ENCODE data around the gene HERPUD1. TPM values are rescaled to one million over a fixed set of nuclear protein-coding genes. Genes with fewer than 3 reads are reported as not detected.

HERPUD1 gene, protein sequence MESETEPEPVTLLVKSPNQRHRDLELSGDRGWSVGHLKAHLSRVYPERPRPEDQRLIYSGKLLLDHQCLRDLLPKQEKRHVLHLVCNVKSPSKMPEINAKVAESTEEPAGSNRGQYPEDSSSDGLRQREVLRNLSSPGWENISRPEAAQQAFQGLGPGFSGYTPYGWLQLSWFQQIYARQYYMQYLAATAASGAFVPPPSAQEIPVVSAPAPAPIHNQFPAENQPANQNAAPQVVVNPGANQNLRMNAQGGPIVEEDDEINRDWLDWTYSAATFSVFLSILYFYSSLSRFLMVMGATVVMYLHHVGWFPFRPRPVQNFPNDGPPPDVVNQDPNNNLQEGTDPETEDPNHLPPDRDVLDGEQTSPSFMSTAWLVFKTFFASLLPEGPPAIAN
- 10 to 100 TPM; 69.5 to 80.6 TPM for total RNA-seq

DNA sequence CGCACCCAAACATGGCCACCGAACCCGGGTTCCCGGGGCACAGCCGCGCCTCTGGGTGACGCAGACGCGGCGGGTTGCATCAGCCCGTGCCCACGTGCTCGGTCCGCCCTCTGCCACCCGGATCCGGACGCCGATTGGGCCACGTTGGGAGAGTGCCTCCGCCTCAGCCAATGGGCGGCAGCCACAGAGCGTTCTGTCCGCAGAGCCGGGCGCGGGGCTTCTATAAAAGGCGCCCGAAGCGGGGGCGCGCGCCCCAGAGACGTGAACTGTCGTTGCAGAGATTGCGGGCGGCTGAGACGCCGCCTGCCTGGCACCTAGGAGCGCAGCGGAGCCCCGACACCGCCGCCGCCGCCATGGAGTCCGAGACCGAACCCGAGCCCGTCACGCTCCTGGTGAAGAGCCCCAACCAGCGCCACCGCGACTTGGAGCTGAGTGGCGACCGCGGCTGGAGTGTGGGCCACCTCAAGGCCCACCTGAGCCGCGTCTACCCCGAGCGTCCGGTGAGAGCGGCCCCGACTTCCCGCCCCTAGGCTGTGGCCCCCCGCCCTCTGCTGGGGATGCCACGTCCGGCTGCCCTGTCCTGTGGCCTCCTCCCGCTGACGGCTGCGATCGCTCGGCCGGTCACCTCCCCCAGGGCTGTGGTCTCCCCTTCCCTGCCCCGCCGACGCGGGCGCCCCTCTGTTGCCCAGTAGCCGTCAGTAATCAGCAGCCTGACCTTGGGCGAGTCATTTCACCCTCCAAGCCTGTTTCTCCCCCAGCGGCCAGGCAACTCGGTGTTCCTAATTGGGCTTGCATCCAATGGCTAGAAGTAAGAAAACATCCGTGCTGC lies at the start of gene HERPUD1:
HERPUD1 (plus strand) TSS at position 251 of the 829 bp plus-strand sequence; CDS start at position 354, 103 bp downstream.

DNA sequence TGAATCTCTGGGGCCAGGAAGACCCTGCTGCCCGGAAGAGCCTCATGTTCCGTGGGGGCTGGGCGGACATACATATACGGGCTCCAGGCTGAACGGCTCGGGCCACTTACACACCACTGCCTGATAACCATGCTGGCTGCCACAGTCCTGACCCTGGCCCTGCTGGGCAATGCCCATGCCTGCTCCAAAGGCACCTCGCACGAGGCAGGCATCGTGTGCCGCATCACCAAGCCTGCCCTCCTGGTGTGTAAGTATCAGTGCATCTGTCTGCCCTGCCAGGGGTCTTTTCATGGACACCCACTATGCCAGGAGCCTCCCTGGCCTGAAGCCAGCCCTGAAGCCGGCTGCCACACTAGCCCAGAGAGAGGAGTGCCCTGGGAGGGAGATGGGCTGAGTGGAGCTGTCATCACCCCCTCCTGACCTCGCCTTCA lies 29.9 kb downstream of the HERPUD1 start, which contains the start of gene CETP:
CETP (plus strand) TSS at position 100 of the 431 bp plus-strand sequence; CDS start at position 130, 30 bp downstream.

DNA sequence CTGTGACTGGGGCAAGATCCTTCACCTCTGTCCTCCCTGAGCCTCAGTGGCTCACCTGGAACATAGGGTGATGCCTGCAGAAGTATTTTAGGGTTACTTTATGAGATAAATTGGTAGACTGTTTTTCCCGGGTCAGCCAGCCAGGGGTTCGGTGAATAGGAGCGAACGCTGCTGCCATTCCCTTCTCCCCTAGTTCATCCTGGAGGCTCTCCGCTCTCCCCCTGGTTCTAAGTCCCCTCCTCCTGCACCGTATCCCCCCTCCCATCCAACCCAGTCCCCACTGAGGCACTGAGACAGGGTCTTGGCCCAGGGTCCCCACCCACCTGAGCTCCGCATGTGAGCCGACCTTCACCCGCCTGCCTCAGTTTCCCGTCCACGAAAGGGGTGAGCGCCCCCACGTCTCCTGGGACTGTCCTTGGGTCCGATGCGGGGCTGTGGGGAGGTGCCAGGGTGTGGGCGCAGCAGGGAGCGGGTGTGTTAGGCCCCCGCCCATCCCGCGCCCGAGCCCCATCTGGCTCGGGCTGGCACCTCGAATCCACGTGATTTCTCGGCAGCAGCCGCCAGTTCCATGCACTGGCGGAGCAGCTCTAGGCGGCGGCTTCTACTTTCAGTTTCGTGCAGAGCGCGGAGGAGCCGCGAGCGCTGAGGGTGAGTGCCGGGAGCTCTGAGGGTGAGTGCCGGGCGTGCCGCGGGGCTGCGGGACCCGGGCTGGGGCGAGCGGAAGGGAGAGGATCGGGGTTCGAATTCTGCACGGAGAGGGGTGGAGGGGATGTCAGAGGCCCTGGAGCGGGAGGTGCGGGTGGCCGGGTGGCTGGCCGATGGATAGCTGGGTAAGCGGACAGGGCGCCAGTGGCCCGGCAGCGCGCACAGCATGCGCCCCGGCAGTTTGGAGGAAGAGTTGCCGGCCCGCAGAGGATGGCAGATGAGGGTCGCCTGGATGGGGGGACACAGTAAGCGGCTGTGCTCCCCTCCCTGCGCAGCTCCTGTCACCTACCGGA lies 57.3 kb downstream of the HERPUD1 start, which contains the start of gene NLRC5:
NLRC5 (plus strand) TSS at position 610 of the 998 bp plus-strand sequence. CDS start 31,156 bp downstream, outside the sequence.

Other genes starting within 250 kb of the HERPUD1 start
- gene MT1X, start 249.7 kb upstream of the HERPUD1 start, total RNA-seq = 100 to 1,000 TPM; 131 to 136 TPM
- gene NUP93, start 202.0 kb upstream of the HERPUD1 start, total RNA-seq = 100 to 1,000 TPM; 122 to 149 TPM
- gene SLC12A3, start 66.9 kb upstream of the HERPUD1 start, total RNA-seq = not detected
- gene CETP, start 29.8 kb downstream of the HERPUD1 start, total RNA-seq = not detected
- gene NLRC5, start 57.4 kb downstream of the HERPUD1 start, total RNA-seq = 10 to 100 TPM; 95.7 to 97.2 TPM
- 10 to 100 TPM in 1 of 2 donors, 1 to 10 TPM in 1; 6.9 to 14.7 TPM for gene CPNE2, start 160.4 kb downstream of the HERPUD1 start, total RNA-seq

Data from melanocyte of skin (primary cell).